Measurements from ENCODE around the gene TMTC1.

Gene TMTC1

GRCh38 chr12:29492891-29493290, 290.9 kb downstream of the TMTC1 start:
- TF ChIP-seq, protein P1, sequence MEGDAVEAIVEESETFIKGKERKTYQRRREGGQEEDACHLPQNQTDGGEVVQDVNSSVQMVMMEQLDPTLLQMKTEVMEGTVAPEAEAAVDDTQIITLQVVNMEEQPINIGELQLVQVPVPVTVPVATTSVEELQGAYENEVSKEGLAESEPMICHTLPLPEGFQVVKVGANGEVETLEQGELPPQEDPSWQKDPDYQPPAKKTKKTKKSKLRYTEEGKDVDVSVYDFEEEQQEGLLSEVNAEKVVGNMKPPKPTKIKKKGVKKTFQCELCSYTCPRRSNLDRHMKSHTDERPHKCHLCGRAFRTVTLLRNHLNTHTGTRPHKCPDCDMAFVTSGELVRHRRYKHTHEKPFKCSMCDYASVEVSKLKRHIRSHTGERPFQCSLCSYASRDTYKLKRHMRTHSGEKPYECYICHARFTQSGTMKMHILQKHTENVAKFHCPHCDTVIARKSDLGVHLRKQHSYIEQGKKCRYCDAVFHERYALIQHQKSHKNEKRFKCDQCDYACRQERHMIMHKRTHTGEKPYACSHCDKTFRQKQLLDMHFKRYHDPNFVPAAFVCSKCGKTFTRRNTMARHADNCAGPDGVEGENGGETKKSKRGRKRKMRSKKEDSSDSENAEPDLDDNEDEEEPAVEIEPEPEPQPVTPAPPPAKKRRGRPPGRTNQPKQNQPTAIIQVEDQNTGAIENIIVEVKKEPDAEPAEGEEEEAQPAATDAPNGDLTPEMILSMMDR (IDR thresholded peaks at IDR 0.05; ENCODE audit: control insufficient read depth, extremely low read depth, insufficient read depth): no peak
- no peak for DNase-seq (ENCODE audit: low read depth)
- no peak overlapping the region for H3K4me3 ChIP-seq (ENCODE audit: low read depth, low read length)

DNA sequence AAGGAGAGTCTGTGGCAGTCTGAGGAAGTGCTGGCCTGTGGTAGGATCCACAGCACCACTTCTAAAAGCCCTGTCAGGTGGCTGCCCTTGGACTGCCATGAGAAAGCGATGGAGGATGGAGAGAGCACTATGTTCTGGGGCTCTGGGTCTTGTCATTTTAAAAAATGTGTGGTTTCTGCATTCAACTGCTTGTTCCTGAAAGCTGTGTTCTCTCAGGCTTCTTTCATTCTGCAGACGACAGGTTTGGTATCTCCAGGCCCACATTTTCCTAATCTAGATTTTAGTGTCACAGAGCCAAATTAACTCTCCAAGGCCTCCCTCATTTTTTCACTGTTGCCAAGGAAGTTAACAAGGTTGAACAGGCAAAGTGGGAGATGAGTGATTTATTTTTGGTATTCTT, 296.8 kb downstream of the TMTC1 start:
- no peak for DNase-seq (ENCODE audit: low read depth)
- no peak overlapping the region for H3K4me3 ChIP-seq (ENCODE audit: low read depth, low read length)
- TF ChIP-seq, protein P1 (IDR thresholded peaks at IDR 0.05; ENCODE audit: control insufficient read depth, extremely low read depth, insufficient read depth): no peak

- DNase-seq (ENCODE audit: low read depth): no peak
- no peak overlapping the region for H3K4me3 ChIP-seq (ENCODE audit: low read depth, low read length)
- TF ChIP-seq, protein P1 (IDR thresholded peaks at IDR 0.05; ENCODE audit: control insufficient read depth, extremely low read depth, insufficient read depth): no peak
These were observed 320.5 kb downstream of the TMTC1 start for GRCh38 chr12:29463198-29463597.

GRCh38 chr12:29460082-29460481, 323.7 kb downstream of the TMTC1 start:
- TF ChIP-seq, protein P1 (IDR thresholded peaks at IDR 0.05; ENCODE audit: control insufficient read depth, extremely low read depth, insufficient read depth): no peak

DNA sequence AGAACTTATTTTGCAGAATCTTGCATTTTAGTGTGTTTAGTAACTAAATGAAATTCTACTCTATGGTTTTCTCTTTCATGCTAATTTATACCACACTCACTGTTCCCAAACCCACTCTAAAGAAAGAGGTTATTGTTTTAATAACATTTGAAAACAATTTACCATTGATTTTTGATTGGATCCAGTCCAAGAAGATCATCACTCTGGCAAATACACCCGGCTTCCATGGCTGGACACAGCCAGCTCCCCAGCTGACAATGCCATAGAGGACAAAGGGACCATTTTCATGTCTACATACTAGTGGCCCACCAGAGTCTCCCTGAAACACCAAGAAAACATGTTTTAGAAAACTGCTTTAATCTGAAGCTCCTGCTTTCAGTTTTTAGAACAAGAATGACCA, 328.7 kb downstream of the TMTC1 start:
- no peak overlapping the region for H3K4me3 ChIP-seq (ENCODE audit: low read depth, low read length)
- TF ChIP-seq, protein P1 (IDR thresholded peaks at IDR 0.05; ENCODE audit: control insufficient read depth, extremely low read depth, insufficient read depth): no peak
- DNase-seq (ENCODE audit: low read depth): no peak

More at GRCh38 chr12:29460082-29460481, 323.7 kb downstream of the TMTC1 start:
- no peak overlapping the region for H3K4me3 ChIP-seq (ENCODE audit: low read depth, low read length)
- no peak for DNase-seq (ENCODE audit: low read depth)

DNA sequence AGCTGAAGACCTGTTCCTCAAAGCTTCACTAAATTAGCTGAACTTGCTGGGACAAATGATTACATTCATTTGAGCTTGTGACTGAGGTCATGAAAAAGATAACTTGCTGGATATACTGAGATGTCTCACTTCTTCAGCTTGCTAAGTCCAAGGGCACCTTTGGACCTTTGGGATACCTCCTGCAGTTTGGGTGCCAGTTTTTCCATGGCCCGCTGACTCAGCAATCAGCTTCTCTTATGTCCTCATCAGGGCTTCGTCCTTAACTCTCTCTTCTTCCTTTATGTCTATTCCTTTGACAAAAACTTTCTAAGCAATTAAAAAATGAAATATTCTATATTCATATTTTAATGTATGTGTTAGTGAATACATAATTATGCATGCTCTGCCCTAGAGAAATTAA, 331.9 kb downstream of the TMTC1 start:
- H3K4me3 ChIP-seq (ENCODE audit: low read depth, low read length): no peak overlapping the region

More for the DNA sequence above, 331.9 kb downstream of the TMTC1 start:
- no peak for DNase-seq (ENCODE audit: low read depth)
- TF ChIP-seq, protein P1 (IDR thresholded peaks at IDR 0.05; ENCODE audit: control insufficient read depth, extremely low read depth, insufficient read depth): no peak

Data from LNCaP clone FGC (cell line).